CD4-positive, alpha-beta T cell treated with Interleukin-15 for 1 hour (primary cell): ENCODE results near the gene CFAP61.
"Not testable (repeated sequence)": the region's sequence is repeated elsewhere in the genome, so short reads cannot be mapped to it uniquely, and the experiment has no call there.

Experiments used
- DNase-seq: peaks from one replicate; pipeline ENCODE4 v3.0.0-alpha.2; 2020

Gene CFAP61, protein sequence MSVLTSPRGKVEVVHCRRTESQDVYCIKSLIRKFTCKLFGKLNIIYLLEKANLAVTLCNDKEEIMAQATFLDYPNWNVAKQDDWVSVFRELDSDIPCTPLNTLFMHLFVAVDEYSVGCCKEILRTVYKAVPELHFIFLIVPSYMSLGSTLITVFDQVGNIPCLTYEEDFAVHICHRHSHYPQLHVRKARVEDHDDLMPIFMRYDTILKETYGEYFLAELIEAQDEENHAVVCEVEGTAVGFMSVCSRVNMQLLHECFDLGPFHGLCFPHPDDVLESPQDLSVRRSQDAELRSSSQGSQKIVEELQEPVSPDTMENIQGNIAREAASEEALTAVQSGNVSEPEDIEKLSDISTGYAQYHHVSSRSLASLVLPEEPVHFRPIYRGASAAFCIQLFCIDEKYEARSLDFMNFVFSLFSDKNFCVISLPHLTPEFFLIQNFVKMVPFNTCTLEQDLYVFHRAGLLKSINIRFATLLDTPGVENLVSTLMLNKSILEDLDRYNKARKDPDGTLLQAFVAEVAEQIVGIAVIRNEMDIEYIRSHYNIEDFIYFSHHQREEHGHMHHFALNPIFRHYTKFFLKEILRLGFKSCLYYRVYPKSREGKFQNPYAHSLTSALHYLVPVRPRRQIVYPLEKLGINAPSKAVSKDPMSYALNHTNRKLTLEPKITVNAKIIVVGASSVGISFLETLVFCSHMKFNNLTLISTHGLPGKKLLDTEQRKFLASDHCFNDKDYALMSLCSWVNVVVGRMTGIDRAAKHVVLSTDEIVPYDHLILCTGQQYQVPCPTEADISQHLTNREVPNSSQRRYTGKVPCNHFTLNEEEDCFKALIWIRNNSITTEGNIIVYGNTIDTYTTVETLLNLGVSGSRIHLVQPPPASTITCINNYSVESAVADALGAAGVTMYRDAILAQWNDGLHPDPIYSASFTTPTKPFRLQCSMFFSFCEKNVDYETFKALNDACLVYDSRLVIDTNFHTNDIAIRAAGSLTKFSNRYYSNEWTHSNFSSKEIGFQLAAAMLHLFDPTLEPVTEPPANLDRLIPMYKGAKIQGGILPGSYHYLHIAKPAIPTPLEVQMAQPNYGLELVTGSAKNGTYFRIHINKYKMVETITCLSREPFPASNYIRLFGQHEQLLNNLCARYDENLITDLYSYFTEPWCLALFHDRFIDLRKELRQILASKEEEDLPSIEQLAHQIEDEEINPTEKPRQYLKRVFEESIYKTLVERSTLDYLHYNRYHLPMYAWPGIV

GRCh38 chr20:20052074-20052970 lies at the start of gene CFAP61, which contains the start of gene CRNKL1:
CFAP61 (plus strand) TSS chr20:20052532; CDS start chr20:20056654, 4,122 bp downstream.
CRNKL1 (minus strand) TSS chr20:20052466; CDS start chr20:20052342, 124 bp downstream.
- DNase-seq, result peak; percentile 96

GRCh38 chr20:20003031-20003954 lies 49.0 kb upstream of the CFAP61 start:
- no peak for DNase-seq

- DNase-seq, result not testable (repeated sequence)
Observed at GRCh38 chr20:20003955-20004322, 48.4 kb upstream of the CFAP61 start.

GRCh38 chr20:20005342-20005741 lies 47.0 kb upstream of the CFAP61 start:
- DNase-seq, result no peak

DNA sequence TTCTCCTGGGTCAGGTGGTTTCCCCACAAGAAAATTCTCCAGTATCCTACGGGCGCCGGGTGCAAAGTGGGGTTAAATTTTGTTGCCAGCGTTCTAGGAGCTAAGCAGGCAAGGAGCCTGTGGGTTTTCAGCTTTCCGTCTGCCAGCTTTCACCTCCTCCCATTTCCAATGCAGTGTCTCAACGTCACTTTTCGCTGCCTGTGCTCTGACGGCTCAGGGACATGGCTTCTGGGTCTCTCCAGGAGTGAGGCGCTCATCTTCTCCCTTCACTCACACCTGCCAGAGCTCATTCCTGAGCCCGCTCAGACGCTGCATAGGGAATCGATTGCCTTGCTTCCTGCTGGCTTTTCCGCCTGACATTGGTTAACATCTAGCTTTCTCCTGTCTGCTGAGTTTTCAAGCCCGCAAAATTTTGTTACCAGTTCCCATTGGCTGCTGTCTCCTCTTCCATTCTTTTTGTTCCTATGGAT lies 42.5 kb upstream of the CFAP61 start:
- no peak for DNase-seq

DNA sequence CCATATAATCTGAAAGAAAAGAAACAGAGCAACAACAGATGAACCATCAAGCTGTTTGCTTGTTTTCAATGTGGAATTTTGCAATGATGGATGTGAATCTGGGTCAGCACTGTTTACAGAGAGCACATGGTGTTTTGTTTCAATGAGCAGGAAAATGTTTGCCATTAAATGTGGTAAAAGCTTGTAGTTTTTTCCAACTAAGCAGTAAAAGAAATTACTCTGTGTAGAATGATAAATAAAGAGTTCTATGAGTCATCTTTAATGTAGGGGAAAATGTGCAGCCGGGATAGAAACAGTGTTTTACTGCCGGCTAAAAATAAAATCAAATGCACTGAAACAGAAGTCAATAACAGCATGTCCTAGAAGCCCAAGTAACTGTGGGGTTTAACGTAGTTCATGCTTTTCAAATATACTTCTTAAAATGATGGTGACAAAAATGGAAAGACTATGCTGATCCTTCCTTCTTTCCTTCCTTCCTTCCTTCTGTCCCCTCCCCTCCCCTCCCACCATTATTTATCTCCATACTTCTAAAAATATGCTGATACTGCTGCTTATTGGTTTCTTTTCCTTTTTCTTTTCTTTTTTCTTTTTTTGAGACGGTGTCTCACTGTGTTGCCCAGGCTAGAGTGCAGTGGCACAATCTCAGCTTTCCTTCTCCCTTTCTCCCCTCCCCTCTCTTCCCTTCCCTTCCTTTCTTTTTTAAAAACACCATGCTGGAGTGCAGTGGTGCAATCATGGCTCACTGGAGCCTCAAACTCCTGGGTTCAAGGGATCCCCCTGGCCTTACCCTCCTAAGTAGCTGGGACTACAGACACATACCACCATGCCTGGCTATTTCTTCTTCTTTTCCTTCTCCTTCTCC lies 41.5 kb upstream of the CFAP61 start:
- no peak for DNase-seq

GRCh38 chr20:20012541-20012940 lies 39.8 kb upstream of the CFAP61 start:
- no peak for DNase-seq

GRCh38 chr20:20014659-20015058 lies 37.7 kb upstream of the CFAP61 start:
- no peak for DNase-seq

- peak; percentile 90 for DNase-seq
Observed at GRCh38 chr20:20017001-20017843, 35.1 kb upstream of the CFAP61 start, which contains the start of gene NAA20. NAA20 (plus strand) TSS chr20:20017362; CDS start chr20:20017397, 35 bp downstream.

DNA sequence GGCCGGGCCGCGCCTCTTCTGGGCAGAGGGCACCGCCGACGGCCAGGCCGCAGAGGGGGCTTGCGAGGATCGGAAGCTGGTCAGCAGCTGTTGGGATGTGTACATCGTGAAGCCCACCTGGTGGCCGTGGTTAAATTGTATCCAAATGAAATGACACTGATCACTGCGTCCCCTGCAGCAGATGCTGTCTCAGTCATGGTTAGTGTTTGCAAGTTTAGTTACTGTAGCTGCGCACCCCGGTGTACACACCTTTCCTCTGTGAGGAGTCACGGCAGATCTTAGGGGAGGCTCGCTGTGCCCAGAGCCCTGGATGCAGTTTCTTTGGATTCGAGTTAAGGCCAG lies 34.5 kb upstream of the CFAP61 start:
- no peak for DNase-seq

- DNase-seq, result no peak
Observed at GRCh38 chr20:20018366-20018765, 34.0 kb upstream of the CFAP61 start.

DNA sequence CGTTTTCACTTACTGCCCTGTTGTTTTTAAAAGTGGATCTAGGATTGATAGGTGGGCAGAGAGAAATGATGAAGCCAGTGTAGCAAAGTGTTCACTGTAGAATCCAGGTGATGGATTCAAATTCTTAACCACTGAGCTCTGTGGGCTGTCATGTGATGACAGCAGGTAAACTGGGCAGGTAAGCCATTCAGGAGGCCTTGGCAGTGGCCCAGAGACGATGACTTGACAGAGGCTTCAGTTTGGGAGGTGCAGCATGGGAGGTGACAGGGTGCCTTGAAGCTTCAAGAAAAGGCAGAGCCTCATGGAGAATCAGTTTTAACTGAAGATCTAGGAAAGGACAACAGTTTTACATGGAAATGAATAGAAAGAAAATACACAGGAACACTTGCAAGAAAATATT lies 33.2 kb upstream of the CFAP61 start:
- no peak for DNase-seq

DNA sequence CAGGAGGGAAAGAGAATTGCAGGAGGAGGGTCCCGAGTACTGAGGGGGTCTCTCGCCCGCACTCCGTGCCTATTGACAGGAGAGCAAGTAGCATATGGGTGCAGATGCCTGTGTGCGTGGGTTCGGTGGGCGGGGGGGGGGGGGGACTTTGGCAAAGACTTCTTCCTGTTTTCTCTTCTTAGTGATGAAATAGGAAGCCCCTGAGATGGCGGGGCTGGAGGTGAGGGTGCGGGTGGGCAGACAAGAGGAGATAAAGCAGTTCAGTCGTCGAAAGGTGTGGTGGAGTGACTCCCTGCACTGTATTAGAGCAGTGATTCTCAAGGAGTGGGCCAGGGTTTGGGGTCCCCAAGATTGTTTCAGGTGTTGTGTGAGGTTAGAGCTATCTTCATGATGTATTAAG lies 31.4 kb upstream of the CFAP61 start:
- DNase-seq, result no peak

DNA sequence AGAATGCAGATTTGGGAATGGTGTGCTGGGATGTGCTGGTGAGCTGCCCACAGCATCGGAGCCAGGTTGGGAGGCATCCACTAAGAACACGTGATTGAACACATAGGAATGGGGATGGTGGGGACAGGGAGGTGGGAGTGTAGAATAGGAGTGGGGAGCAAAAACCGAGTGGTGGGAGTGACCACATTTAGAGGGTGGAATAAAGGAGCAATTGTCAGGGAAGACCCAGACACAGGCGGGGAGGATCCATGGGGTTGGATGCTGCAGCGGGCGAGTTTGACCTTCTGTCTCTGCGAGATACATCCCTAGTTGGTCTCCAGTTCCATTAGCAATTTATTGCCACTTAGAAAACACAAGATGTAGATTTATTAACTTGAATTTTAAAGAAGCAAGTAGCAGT lies 30.5 kb upstream of the CFAP61 start:
- no peak for DNase-seq

DNA sequence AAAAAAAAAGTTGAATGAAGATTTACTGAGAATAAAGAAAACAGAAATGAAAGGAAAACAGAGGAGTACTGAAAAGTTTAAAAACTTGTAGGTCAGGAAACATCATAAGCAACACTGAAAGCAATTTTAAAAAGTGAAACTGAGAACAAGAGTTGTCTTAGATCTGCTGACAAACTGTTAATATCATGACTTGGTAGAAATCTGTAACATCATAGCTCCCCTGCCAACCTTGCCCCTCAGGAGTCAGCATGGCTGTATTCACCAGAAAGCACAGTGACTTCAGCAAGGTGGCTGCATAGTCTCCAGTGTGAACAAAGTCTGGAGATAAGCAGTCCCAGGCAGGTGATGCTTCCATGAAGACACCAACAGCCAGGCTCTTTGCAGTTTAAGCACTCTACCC lies 29.8 kb upstream of the CFAP61 start:
- DNase-seq, result no peak

- no peak for DNase-seq
Observed at GRCh38 chr20:20023395-20023794, 28.9 kb upstream of the CFAP61 start.

- no peak for DNase-seq
Observed at GRCh38 chr20:20024942-20025341, 27.4 kb upstream of the CFAP61 start.

DNA sequence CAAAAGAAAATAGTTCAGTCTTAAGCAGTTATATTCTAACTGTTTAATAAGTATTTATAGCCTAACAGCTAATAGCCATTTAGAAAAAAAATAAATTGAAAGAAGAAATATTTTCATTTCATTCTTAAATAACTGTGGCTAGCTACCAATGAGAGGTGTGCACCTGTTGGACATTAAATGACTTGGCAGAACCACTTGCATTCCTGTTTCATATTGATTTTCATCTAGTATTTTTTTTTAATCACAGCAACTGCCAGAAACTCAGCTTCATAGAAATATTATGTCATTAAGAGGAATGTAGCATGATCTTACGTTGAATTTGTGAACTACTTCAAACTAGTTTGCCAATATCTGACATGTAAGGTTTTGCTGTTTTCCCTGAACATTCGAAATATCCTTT lies 25.0 kb upstream of the CFAP61 start:
- DNase-seq, result no peak

DNA sequence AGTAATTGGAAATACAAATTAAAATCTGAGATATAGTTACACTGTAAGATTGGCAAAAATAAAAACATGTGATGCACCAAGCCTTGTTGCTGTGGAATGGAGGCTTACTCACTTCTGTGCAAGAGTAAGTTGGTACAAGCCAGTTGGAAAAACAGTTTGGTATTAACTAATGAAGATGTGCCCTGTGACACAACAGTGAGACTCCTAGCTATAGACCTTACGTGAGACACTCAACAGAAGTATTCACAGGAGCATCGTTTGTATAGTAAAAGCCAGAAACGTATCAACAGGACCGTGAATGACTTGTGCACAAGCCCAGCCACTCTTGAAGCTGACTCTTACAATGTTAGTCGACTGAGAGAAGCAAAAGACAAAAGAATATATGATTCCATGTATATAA lies 20.5 kb upstream of the CFAP61 start:
- DNase-seq, result no peak
